ENCODE data around the gene VANGL1. TPM values are rescaled to one million over a fixed set of nuclear protein-coding genes. Genes with fewer than 3 reads are reported as not detected.

The VANGL1 gene
- total and polyA plus RNA-seq, 2 of the 8 experiments (the other 6 are each of a cell fraction or from before 2014, with no cell fraction given), result 9.4 to 13.4 TPM

DNA sequence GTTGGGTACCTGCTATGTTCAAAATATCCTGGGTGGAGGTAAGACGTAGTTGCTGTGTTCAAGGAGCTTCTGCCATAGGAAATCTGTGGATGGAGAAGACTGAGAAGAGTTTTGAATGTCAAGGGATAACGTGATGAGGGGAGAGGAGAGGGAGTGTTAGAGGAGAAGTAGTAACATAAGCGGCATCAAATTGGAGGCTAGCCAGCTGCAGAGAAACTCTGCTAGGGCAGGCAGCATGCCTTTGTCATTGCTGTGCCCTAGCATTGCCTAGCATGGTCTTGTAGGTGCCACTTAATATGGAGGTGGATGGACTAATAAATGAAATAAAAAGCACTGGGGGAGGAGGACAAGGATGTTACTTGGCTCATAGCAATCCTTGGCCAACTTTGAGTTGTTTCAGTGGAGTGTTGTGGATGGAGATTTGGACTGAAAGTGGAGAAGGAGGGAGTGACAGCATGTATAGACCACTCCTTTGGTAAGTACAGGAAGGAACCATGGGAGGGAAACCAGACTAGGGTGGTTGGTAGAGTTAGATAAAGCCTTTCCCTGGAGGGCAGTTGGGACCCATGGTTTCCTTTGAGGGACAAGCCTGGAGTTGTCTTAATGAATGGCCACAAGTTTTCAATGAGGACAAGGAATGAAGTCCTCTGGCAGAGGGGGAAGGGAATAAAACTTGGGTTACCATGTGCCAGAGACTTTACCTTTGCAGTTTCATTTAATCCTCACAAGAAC is 6.3 kb downstream of the VANGL1 start (continued):
- TF ChIP-seq JUN (IDR thresholded peaks at IDR 0.05; ENCODE audit: low read depth, low read length) (no peak), TAF1 (IDR thresholded peaks at IDR 0.05; ENCODE audit: low read depth, low read length) (no peak)

Measured in H1 (cell line).